GM21786 (cell line): ENCODE results near the gene PCDHGA8.
"Not testable (repeated sequence)": the region's sequence is repeated elsewhere in the genome, so short reads cannot be mapped to it uniquely, and the experiment has no call there.

Experiments used
- ATAC-seq: cut with Tn5 transposase; IDR thresholded peaks from one replicate; pipeline ENCODE4 v1.9.1; 2021; ENCODE audit not compliant: unreplicated experiment

PCDHGA8 gene

GRCh38 chr5:141430332-141431113 lies 38.1 kb downstream of the PCDHGA8 start, which contains the start of gene PCDHGA12:
Gene PCDHGA12 (plus strand): TSS chr5:141430507. CDS start chr5:141430760, 253 bp downstream.
- ATAC-seq = peak; percentile 92

- ATAC-seq = peak; percentile 35
These were observed 38.9 kb downstream of the PCDHGA8 start for GRCh38 chr5:141431286-141431685.

- not testable (repeated sequence) for ATAC-seq
These were observed 39.9 kb downstream of the PCDHGA8 start for GRCh38 chr5:141432308-141432707.

- not testable (repeated sequence) for ATAC-seq
These were observed 40.3 kb downstream of the PCDHGA8 start for GRCh38 chr5:141432726-141433125.

DNA sequence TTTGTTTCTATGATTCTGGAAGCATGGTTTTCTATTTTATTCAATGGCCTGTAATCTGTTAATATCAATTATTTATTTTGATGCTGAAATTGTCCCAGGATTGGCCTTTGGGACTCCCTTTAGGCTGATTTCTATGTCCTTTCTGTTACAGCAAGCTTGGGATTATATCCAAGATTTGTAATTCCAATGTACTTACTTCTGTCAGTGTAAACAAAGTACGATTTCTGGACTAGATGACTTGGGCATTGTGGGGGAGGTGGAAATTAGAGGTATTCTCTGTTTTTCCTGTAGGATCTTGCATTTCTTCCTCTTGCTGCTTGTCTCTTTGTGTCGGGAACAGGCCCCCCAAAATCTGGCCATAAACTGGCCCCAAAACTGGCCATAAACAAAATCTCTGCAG lies 41.6 kb downstream of the PCDHGA8 start:
- ATAC-seq = no peak

- ATAC-seq = no peak
These were observed 44.8 kb downstream of the PCDHGA8 start for GRCh38 chr5:141437221-141437620.

DNA sequence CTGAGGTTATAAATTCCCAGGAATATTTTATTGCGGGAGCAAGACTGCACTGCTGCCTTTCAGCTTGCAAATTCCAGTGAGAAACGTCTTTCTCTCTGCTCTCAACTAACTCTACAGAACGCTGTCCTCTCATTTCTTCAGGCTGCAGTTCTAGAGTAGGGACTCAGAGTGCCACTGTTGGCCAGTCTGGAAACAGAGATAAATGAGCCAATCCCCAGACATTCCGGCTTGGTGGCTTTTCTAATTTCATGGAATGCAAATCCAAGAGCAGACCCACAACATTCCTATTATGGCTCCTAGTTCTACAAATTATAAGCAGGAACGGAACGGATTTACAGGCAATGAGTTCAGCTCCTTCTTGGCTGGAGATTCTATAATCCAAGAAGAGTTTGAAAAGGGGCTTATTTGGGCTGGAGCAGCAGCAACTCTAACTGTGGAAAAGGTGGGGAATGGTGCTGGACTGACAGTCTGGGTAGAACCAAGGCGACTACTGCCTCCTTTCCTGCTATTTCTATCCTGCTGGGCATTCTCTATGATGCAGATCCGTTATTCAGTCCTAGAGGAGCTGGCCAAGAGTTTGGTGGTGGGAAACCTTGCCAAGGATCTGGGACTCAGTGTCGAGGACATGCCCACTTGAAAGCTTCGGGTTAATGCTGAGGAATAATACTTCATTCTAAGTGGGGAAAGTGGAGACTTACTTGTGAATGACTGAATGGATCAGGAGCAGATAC lies 47.1 kb downstream of the PCDHGA8 start:
- ATAC-seq = no peak

GRCh38 chr5:141440341-141440740 lies 47.9 kb downstream of the PCDHGA8 start:
- no peak for ATAC-seq

GRCh38 chr5:141441571-141442170 lies 49.2 kb downstream of the PCDHGA8 start:
- no peak for ATAC-seq
